ENCODE measurements around the gene LOXL3.

- no peak for TF ChIP-seq CTCF (IDR thresholded peaks at IDR 0.05; ENCODE audit: insufficient read depth, low read depth, low read length)
- peak; percentile 82 for TF ChIP-seq EZH2 (IDR thresholded peaks at IDR 0.05; ENCODE audit: insufficient read depth, low read length)
These were observed 39.1 kb downstream of the LOXL3 start, which contains the start of gene TLX2 for GRCh38 chr2:74514368-74515270.

Measured in astrocyte (in vitro differentiated cells and primary cell).